Hepatocyte (in vitro differentiated cells): ENCODE data around the gene RANBP17. TPM values are rescaled to one million over a fixed set of nuclear protein-coding genes. Genes with fewer than 3 reads are reported as not detected.
A peak's percentile ranks its signal among the peaks of the same experiment; 100 is the strongest.

Experiments
- DNase-seq: peaks from one replicate; pipeline ENCODE4 v3.0.0-alpha.2; 2016; ENCODE audit warnings: low spot score
- H2AFZ ChIP-seq: fragments of 200-600 bp; sonication (generic); 2 replicates; pipeline ENCODE4 v1.6.0; 2016; ENCODE audit warnings: antibody characterized with exemption, mild to moderate bottlenecking
- H3K27ac ChIP-seq: fragments of 200-600 bp; sonication (generic); 2 replicates; pipeline ENCODE4 v1.5.1; 2016; ENCODE audit warnings: mild to moderate bottlenecking
- H3K27me3 ChIP-seq: fragments of 200-600 bp; sonication (generic); 2 replicates; pipeline ENCODE4 v1.6.1; 2016
- H3K36me3 ChIP-seq: fragments of 200-600 bp; sonication (generic); replicated peaks from 2 replicates; pipeline ENCODE4 v1.5.1; 2016; ENCODE audit warnings: low read depth; ENCODE audit not compliant: insufficient read depth
- H3K4me1 ChIP-seq: fragments of 200-600 bp; sonication (generic); 2 replicates; pipeline ENCODE4 v1.5.1; 2016; ENCODE audit warnings: mild to moderate bottlenecking, moderate library complexity; ENCODE audit not compliant: insufficient read depth
- H3K4me2 ChIP-seq: fragments of 200-600 bp; sonication (generic); 2 replicates; pipeline ENCODE4 v1.6.0; 2016
- H3K4me3 ChIP-seq: fragments of 200-600 bp; sonication (generic); 2 replicates; pipeline ENCODE4 v1.5.1; 2016; ENCODE audit warnings: mild to moderate bottlenecking
- H3K79me2 ChIP-seq: fragments of 200-600 bp; sonication (generic); 2 replicates; pipeline ENCODE4 v1.6.0; 2017; ENCODE audit warnings: mild to moderate bottlenecking
- H3K9me2 ChIP-seq: fragments of 200-600 bp; sonication (generic); replicated peaks from 2 replicates; pipeline ENCODE4 v1.6.0; 2017; ENCODE audit warnings: mild to moderate bottlenecking; ENCODE audit not compliant: insufficient read depth
- H3K9me3 ChIP-seq: fragments of 200-600 bp; sonication (generic); 2 replicates; pipeline ENCODE4 v1.5.1; 2016; ENCODE audit warnings: low read depth, mild to moderate bottlenecking
- H4K20me1 ChIP-seq: fragments of 200-600 bp; sonication (generic); 2 replicates; pipeline ENCODE4 v1.6.0; 2016; ENCODE audit warnings: mild to moderate bottlenecking; ENCODE audit not compliant: insufficient read depth, poor library complexity, severe bottlenecking
- CTCF ChIP-seq: fragments of 200-600 bp; sonication (generic); IDR thresholded peaks from 2 replicates; pipeline ENCODE4 v1.5.1; 2016; ENCODE audit warnings: antibody characterized with exemption, mild to moderate bottlenecking; ENCODE audit not compliant: poor library complexity
- EZH2 ChIP-seq: fragments of 200-600 bp; sonication (generic); IDR thresholded peaks from 2 replicates; pipeline ENCODE4 v1.6.1; 2016; ENCODE audit warnings: antibody characterized with exemption, mild to moderate bottlenecking, borderline replicate concordance
- EZH2phosphoT487 ChIP-seq: fragments of 200-600 bp; sonication (generic); IDR thresholded peaks from one replicate; pipeline ENCODE4 v1.6.1; 2018; ENCODE audit warnings: antibody characterized with exemption, mild to moderate bottlenecking, low read depth, moderate library complexity; ENCODE audit not compliant: unreplicated experiment, severe bottlenecking
- WGBS: methylation state at CpG from one replicate; pipeline ENCODE4 v1.1.6; 2016; ENCODE audit warnings: low lambda C conversion rate; ENCODE audit errors: missing lambda C conversion rate; 5-methylcytosine and 5-hydroxymethylcytosine counted together
- polyA plus RNA-seq: library from polyadenylated mRNA; unstranded; fragments of >200 nt; fragmentation: Nextera tagmentation; extraction: Ambion mirVana; gene quantifications from 2 replicates; pipeline ENCODE4 v1.2.1, GENCODE V29; 2016
- total RNA-seq: library from RNA; depleted of rRNA; stranded (reverse); fragments of >200 nt; gene quantifications from 2 replicates; pipeline ENCODE4 v1.2.3, GENCODE V29; 2014

Gene RANBP17
- total and polyA plus RNA-seq, 2 experiments from 2014 or later: 11.7 to 17.1 TPM

- DNase-seq: no peak
- no peak overlapping the region for H3K4me3 ChIP-seq
- H3K27me3 ChIP-seq: no peaks in the 10 kb centered on the region
- H4K20me1 ChIP-seq: no peaks in the 10 kb centered on the region
- no peaks in the 10 kb centered on the region for H3K9me2 ChIP-seq
- no peak overlapping the region for H3K4me2 ChIP-seq
- no peaks in the 10 kb centered on the region for H3K4me1 ChIP-seq
- no peaks in the 10 kb centered on the region for H3K79me2 ChIP-seq
- no peak overlapping the region for H2AFZ ChIP-seq
- TF ChIP-seq CTCF: peak; percentile 37
- TF ChIP-seq EZH2: no peak
- TF ChIP-seq EZH2phosphoT487: no peak
- no peak overlapping the region for H3K27ac ChIP-seq
- H3K9me3 ChIP-seq: no peaks in the 10 kb centered on the region
- no peaks in the 10 kb centered on the region for H3K36me3 ChIP-seq
- WGBS: 92% methylated on average over 5 of the region's 5 CpGs
Measured at GRCh38 chr5:171226096-171226754, 364.4 kb downstream of the RANBP17 start.

DNA sequence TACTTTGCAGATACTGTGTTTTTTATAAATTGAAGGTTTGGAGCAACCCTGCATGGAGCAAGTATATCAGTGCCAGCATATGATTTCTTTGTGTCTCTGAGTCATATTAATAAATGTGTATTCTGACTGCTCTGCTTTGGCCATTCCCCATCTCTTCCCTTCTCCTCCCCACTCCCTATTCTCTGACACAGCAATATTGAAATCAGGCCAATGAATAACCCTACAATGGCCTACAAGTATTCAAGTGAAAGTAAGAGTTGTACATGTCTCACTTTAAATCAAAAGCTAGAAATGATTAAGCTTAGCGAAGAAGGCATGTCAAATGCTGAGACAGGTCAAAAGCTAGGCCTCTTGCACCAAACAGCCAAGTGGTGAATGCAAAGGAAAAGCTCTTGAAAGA is 365.0 kb downstream of the RANBP17 start:
- H2AFZ ChIP-seq: no peak overlapping the region
- no peak overlapping the region for H3K27ac ChIP-seq
- DNase-seq: no peak
- no peaks in the 10 kb centered on the region for H3K9me3 ChIP-seq
- 100% methylated on average over 1 of the region's 1 CpG for WGBS
- no peaks in the 10 kb centered on the region for H3K36me3 ChIP-seq
- no peaks in the 10 kb centered on the region for H3K9me2 ChIP-seq
- H3K4me3 ChIP-seq: no peak overlapping the region
- no peaks in the 10 kb centered on the region for H3K4me1 ChIP-seq
- H3K4me2 ChIP-seq: no peak overlapping the region
- H3K27me3 ChIP-seq: no peaks in the 10 kb centered on the region
- H3K79me2 ChIP-seq: no peaks in the 10 kb centered on the region
- TF ChIP-seq CTCF (no peak), EZH2 (no peak), EZH2phosphoT487 (no peak)
- no peaks in the 10 kb centered on the region for H4K20me1 ChIP-seq

DNA sequence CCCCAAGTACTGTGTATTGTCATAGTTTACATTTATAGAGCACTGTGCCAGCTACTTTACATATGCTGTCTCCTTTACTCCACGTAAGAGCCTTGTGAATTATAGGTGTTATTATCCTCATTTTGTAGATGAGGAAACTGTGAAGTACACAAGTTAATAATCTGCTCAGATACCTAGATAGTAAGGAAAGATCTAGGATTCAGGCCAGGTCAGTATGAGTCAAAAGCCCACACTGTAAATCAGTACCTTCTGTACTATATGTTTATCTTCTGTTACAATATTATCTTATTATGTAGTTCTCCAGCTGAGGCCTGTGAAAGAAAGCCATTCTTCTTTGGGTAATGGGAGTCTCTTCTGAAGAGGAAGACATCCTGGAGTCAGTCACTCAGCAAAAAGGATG is 374.8 kb downstream of the RANBP17 start:
- TF ChIP-seq EZH2phosphoT487 (no peak), CTCF (no peak), EZH2 (no peak)
- H3K4me3 ChIP-seq: no peak overlapping the region

DNA sequence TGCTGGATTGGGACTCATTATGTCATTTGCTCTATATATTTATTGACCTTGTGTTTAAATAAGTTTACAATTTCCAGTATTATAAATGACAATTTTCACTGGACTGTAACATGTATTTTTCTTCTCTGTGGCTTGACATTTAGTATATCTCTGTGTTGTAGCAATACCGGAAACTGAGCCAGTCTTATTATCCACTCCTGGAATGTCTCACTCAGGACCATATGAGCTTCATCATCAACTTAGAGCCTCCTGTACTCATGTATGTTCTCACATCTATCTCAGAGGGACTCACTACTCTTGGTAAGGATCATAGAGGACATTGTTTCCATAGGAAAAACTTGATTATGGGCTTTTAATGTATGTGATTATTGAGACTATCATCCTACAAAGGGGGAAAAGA is 380.7 kb downstream of the RANBP17 start:
- DNase-seq: no peak

More for the DNA sequence above, 374.8 kb downstream of the RANBP17 start:
- H3K9me2 ChIP-seq: no peaks in the 10 kb centered on the region
- no peaks in the 10 kb centered on the region for H3K36me3 ChIP-seq
- no peak overlapping the region for H3K27ac ChIP-seq
- no peak overlapping the region for H3K4me2 ChIP-seq
- no peaks in the 10 kb centered on the region for H4K20me1 ChIP-seq
- H3K79me2 ChIP-seq: no peaks in the 10 kb centered on the region
- 78% methylated on average over 1 of the region's 1 CpG for WGBS
- DNase-seq: no peak
- no peaks in the 10 kb centered on the region for H3K4me1 ChIP-seq
- no peak overlapping the region for H2AFZ ChIP-seq
- H3K9me3 ChIP-seq: no peaks in the 10 kb centered on the region
- H3K27me3 ChIP-seq: no peaks in the 10 kb centered on the region

More for the DNA sequence above, 380.7 kb downstream of the RANBP17 start:
- H3K4me3 ChIP-seq: no peak overlapping the region
- H3K9me2 ChIP-seq: no peaks in the 10 kb centered on the region
- TF ChIP-seq EZH2phosphoT487 (no peak), CTCF (no peak), EZH2 (no peak)
- no peak overlapping the region for H3K4me2 ChIP-seq
- H3K27me3 ChIP-seq: no peaks in the 10 kb centered on the region
- no peak overlapping the region for H3K27ac ChIP-seq
- WGBS: 77% methylated on average over 1 of the region's 1 CpG
- no peaks in the 10 kb centered on the region for H4K20me1 ChIP-seq
- H3K9me3 ChIP-seq: no peaks in the 10 kb centered on the region
- no peaks in the 10 kb centered on the region for H3K79me2 ChIP-seq
- no peaks in the 10 kb centered on the region for H3K4me1 ChIP-seq
- H2AFZ ChIP-seq: no peak overlapping the region
- H3K36me3 ChIP-seq: no peaks in the 10 kb centered on the region
